ENCODE results near the gene EPN1. TPM values are rescaled to one million over a fixed set of nuclear protein-coding genes. Genes with fewer than 3 reads are reported as not detected.

Gene EPN1
- total and polyA plus RNA-seq, 3 experiments from 2014 or later, result 20.2 to 40.2 (median 39.0) TPM

- POLR2A ChIA-PET, result interaction anchor here (0.5 kb wide), 1 partner anchor 739 kb away, joined by 3 read pairs; no protein-coding TSS in a partner anchor
- Mint-ChIP-seq H3K4me1 (peaks cover 7 to 47% (median 8%) of the 10 kb centered on the region in 3 donors), H3K27ac (peak overlapping the region in 2 of 8 donors; percentile 32 to 36), H3K27me3 (no peaks in the 10 kb centered on the region), H3K4me3 (no peak overlapping the region), H3K36me3 (peaks cover 0 to 79% (median 0%) of the 10 kb centered on the region in 3 donors), H3K9me3 (no peaks in the 10 kb centered on the region)
- CTCF ChIA-PET, result no interaction called here
- DNase-seq, result no peak
- no peak overlapping the region for H3K27ac ChIP-seq (ENCODE audit: low read depth, low read length)
- H3K9me3 ChIP-seq (ENCODE audit: low read length), result no peaks in the 10 kb centered on the region
- H3K4me1 ChIP-seq (ENCODE audit: insufficient read depth, low read length), result no peaks in the 10 kb centered on the region
- no peak overlapping the region for H3K4me3 ChIP-seq (ENCODE audit: low read length)
- peaks cover 43% of the 10 kb centered on the region for H3K36me3 ChIP-seq (ENCODE audit: insufficient read depth, low read length)
- no peaks in the 10 kb centered on the region for H3K27me3 ChIP-seq (ENCODE audit: insufficient read depth, low read length, poor library complexity, severe bottlenecking)
Measured at GRCh38 chr19:55684946-55685681, 10.1 kb downstream of the EPN1 start.

- Mint-ChIP-seq H3K27ac (peak overlapping the region in 2 of 8 donors; percentile 38 to 81), H3K4me3 (no peak overlapping the region), H3K4me1 (peaks cover 7 to 40% (median 8%) of the 10 kb centered on the region in 3 donors), H3K9me3 (no peaks in the 10 kb centered on the region), H3K27me3 (no peaks in the 10 kb centered on the region), H3K36me3 (peaks cover 0 to 79% (median under 1%) of the 10 kb centered on the region in 3 donors)
- no peaks in the 10 kb centered on the region for H3K4me1 ChIP-seq (ENCODE audit: insufficient read depth, low read length)
- H3K9me3 ChIP-seq (ENCODE audit: low read length), result no peaks in the 10 kb centered on the region
- no peak overlapping the region for H3K4me3 ChIP-seq (ENCODE audit: low read length)
- no peak for DNase-seq
- no peaks in the 10 kb centered on the region for H3K27me3 ChIP-seq (ENCODE audit: insufficient read depth, low read length, poor library complexity, severe bottlenecking)
- CTCF ChIA-PET, result no interaction called here
- H3K36me3 ChIP-seq (ENCODE audit: insufficient read depth, low read length), result peaks cover 46% of the 10 kb centered on the region
- no peak overlapping the region for H3K27ac ChIP-seq (ENCODE audit: low read depth, low read length)
- POLR2A ChIA-PET, result no interaction called here
Measured at GRCh38 chr19:55685776-55686175, 10.8 kb downstream of the EPN1 start.

GRCh38 chr19:55686311-55687050 lies 11.5 kb downstream of the EPN1 start:
- H3K27me3 ChIP-seq (ENCODE audit: insufficient read depth, low read length, poor library complexity, severe bottlenecking), result no peaks in the 10 kb centered on the region
- peak overlapping the region in 3 of 8 donors; percentile 29 to 81 (median 64) for H3K27ac Mint-ChIP-seq
- H3K9me3 Mint-ChIP-seq, result no peaks in the 10 kb centered on the region

GRCh38 chr19:55687281-55688201 lies 12.5 kb downstream of the EPN1 start:
- H3K27ac Mint-ChIP-seq, result peak overlapping the region in 2 of 8 donors; percentile 46 to 73
- Histone ChIP-seq H3K4me1 (ENCODE audit: insufficient read depth, low read length) (no peaks in the 10 kb centered on the region), H3K4me3 (ENCODE audit: low read length) (no peak overlapping the region), H3K36me3 (ENCODE audit: insufficient read depth, low read length) (peaks cover 39% of the 10 kb centered on the region), H3K27ac (ENCODE audit: low read depth, low read length) (no peak overlapping the region), H3K27me3 (ENCODE audit: insufficient read depth, low read length, poor library complexity, severe bottlenecking) (no peaks in the 10 kb centered on the region), H3K9me3 (ENCODE audit: low read length) (no peaks in the 10 kb centered on the region)
- DNase-seq, result peak in 1 of 5 donors; percentile 42
- H3K4me1 Mint-ChIP-seq, result peaks cover 5 to 31% (median 7%) of the 10 kb centered on the region in 3 donors
- no peak overlapping the region for H3K4me3 Mint-ChIP-seq
- H3K9me3 Mint-ChIP-seq, result no peaks in the 10 kb centered on the region
- ChIA-PET POLR2A (no interaction called here), CTCF (no interaction called here)
- H3K27me3 Mint-ChIP-seq, result no peaks in the 10 kb centered on the region
- peaks cover 0 to 76% (median 3%) of the 10 kb centered on the region in 3 donors for H3K36me3 Mint-ChIP-seq

More at GRCh38 chr19:55686311-55687050, 11.5 kb downstream of the EPN1 start:
- Histone ChIP-seq H3K36me3 (ENCODE audit: insufficient read depth, low read length) (peaks cover 46% of the 10 kb centered on the region), H3K4me1 (ENCODE audit: insufficient read depth, low read length) (no peaks in the 10 kb centered on the region), H3K4me3 (ENCODE audit: low read length) (no peak overlapping the region), H3K9me3 (ENCODE audit: low read length) (no peaks in the 10 kb centered on the region), H3K27ac (ENCODE audit: low read depth, low read length) (no peak overlapping the region)
- peaks cover 0 to 79% (median 3%) of the 10 kb centered on the region in 3 donors for H3K36me3 Mint-ChIP-seq
- ChIA-PET CTCF (no interaction called here), POLR2A (no interaction called here)
- no peak for DNase-seq
- no peaks in the 10 kb centered on the region for H3K27me3 Mint-ChIP-seq
- peaks cover 7 to 34% (median 7%) of the 10 kb centered on the region in 3 donors for H3K4me1 Mint-ChIP-seq
- H3K4me3 Mint-ChIP-seq, result no peak overlapping the region

GRCh38 chr19:55688422-55689218 lies 13.6 kb downstream of the EPN1 start:
- Mint-ChIP-seq H3K36me3 (peaks cover 0 to 80% (median 6%) of the 10 kb centered on the region in 3 donors), H3K9me3 (no peaks in the 10 kb centered on the region), H3K27me3 (no peaks in the 10 kb centered on the region), H3K27ac (peak overlapping the region in 3 of 8 donors; percentile 43 to 89 (median 60)), H3K4me3 (no peak overlapping the region), H3K4me1 (peaks cover 5 to 29% (median 5%) of the 10 kb centered on the region in 3 donors)
- Histone ChIP-seq H3K27me3 (ENCODE audit: insufficient read depth, low read length, poor library complexity, severe bottlenecking) (no peaks in the 10 kb centered on the region), H3K4me3 (ENCODE audit: low read length) (no peak overlapping the region), H3K4me1 (ENCODE audit: insufficient read depth, low read length) (no peaks in the 10 kb centered on the region), H3K9me3 (ENCODE audit: low read length) (no peaks in the 10 kb centered on the region), H3K36me3 (ENCODE audit: insufficient read depth, low read length) (peaks cover 41% of the 10 kb centered on the region), H3K27ac (ENCODE audit: low read depth, low read length) (no peak overlapping the region)
- ChIA-PET POLR2A (no interaction called here), CTCF (no interaction called here)
- peak in 1 of 5 donors; percentile 46 for DNase-seq

- Mint-ChIP-seq H3K27ac (no peak overlapping the region), H3K27me3 (no peaks in the 10 kb centered on the region), H3K4me3 (no peak overlapping the region), H3K9me3 (no peaks in the 10 kb centered on the region), H3K4me1 (peaks cover 3 to 23% (median 5%) of the 10 kb centered on the region in 3 donors), H3K36me3 (peaks cover 0 to 79% (median 7%) of the 10 kb centered on the region in 3 donors)
- no peaks in the 10 kb centered on the region for H3K9me3 ChIP-seq (ENCODE audit: low read length)
- CTCF ChIA-PET, result no interaction called here
- peak in 1 of 5 donors; percentile 45 for DNase-seq
- no peaks in the 10 kb centered on the region for H3K4me1 ChIP-seq (ENCODE audit: insufficient read depth, low read length)
- H3K27me3 ChIP-seq (ENCODE audit: insufficient read depth, low read length, poor library complexity, severe bottlenecking), result no peaks in the 10 kb centered on the region
- H3K27ac ChIP-seq (ENCODE audit: low read depth, low read length), result no peak overlapping the region
- POLR2A ChIA-PET, result no interaction called here
- peaks cover 39% of the 10 kb centered on the region for H3K36me3 ChIP-seq (ENCODE audit: insufficient read depth, low read length)
- H3K4me3 ChIP-seq (ENCODE audit: low read length), result no peak overlapping the region
Measured at GRCh38 chr19:55689411-55690108, 14.5 kb downstream of the EPN1 start.

Measured in CD8-positive, alpha-beta memory T cell (primary cell).